Duodenal mucosa (tissue), 2 donors: Measurements from ENCODE around the gene TMEM19.

Experiments
- H3K27ac ChIP-seq: one replicate; pipeline ENCODE4 v1.7.0; 2013; ENCODE audit warnings: low read depth, low read length
- H3K27me3 ChIP-seq, 2 donors: one replicate each; pipeline ENCODE4 v1.7.0; 2013; ENCODE audit warnings: low read length in 2 of 2, control low read depth in 1 of 2; ENCODE audit not compliant: insufficient read depth in 2 of 2, control insufficient read depth in 1 of 2
- H3K36me3 ChIP-seq, 2 donors: one replicate each; pipeline ENCODE4 v1.7.0; 2013; ENCODE audit warnings: low read length in 2 of 2, control low read depth in 1 of 2; ENCODE audit not compliant: insufficient read depth in 2 of 2, control insufficient read depth in 1 of 2
- H3K4me1 ChIP-seq, 2 donors: one replicate each; pipeline ENCODE4 v1.7.0; 2013; ENCODE audit warnings: low read length in 2 of 2, control low read depth in 1 of 2; ENCODE audit not compliant: insufficient read depth in 2 of 2, control insufficient read depth in 1 of 2
- H3K4me3 ChIP-seq, 2 donors: one replicate each; pipeline ENCODE4 v1.7.0; 2013; ENCODE audit warnings: low read length in 2 of 2, low read depth in 1 of 2
- H3K9ac ChIP-seq, 2 donors: one replicate each; pipeline ENCODE4 v1.7.0; 2013; ENCODE audit warnings: low read length in 2 of 2, low read depth in 1 of 2
- H3K9me3 ChIP-seq, 2 donors: one replicate each; pipeline ENCODE4 v1.7.0; 2013; ENCODE audit warnings: low read length in 2 of 2, control low read depth in 1 of 2; ENCODE audit not compliant: control insufficient read depth in 1 of 2

The TMEM19 gene

GRCh38 chr12:71731439-71732356 lies 45.8 kb downstream of the TMEM19 start:
- Histone ChIP-seq H3K9ac (no peak overlapping the region), H3K27me3 (no peaks in the 10 kb centered on the region), H3K4me1 (no peaks in the 10 kb centered on the region), H3K27ac (no peak overlapping the region), H3K9me3 (no peaks in the 10 kb centered on the region), H3K4me3 (no peak overlapping the region), H3K36me3 (no peaks in the 10 kb centered on the region)

DNA sequence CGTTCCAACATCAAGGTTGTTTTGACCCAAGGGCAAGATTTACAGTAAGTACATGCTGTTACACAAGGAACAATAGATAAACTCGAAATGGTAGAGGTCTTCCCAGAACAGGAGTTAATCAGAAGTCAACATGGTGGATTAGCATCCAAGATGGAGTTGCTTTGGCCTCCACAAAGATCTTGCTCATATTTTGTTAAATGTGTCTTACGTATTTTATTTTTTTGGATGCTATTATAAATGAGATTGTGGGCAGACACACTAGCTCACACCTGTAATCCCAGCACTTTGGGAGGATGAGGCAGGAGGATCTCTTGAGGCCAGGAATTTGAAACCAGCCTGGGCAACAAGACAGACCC lies 46.5 kb downstream of the TMEM19 start:
- no peaks in the 10 kb centered on the region for H3K4me1 ChIP-seq
- no peak overlapping the region for H3K27ac ChIP-seq
- H3K36me3 ChIP-seq = no peaks in the 10 kb centered on the region

GRCh38 chr12:71737197-71737596 lies 51.3 kb downstream of the TMEM19 start:
- Histone ChIP-seq H3K4me1 (no peaks in the 10 kb centered on the region), H3K27ac (no peak overlapping the region), H3K9me3 (no peaks in the 10 kb centered on the region), H3K27me3 (no peaks in the 10 kb centered on the region), H3K9ac (no peak overlapping the region), H3K36me3 (no peaks in the 10 kb centered on the region), H3K4me3 (no peak overlapping the region)

More for the DNA sequence above, 46.5 kb downstream of the TMEM19 start:
- Histone ChIP-seq H3K9ac (no peak overlapping the region), H3K27me3 (no peaks in the 10 kb centered on the region), H3K9me3 (no peaks in the 10 kb centered on the region), H3K4me3 (no peak overlapping the region)

DNA sequence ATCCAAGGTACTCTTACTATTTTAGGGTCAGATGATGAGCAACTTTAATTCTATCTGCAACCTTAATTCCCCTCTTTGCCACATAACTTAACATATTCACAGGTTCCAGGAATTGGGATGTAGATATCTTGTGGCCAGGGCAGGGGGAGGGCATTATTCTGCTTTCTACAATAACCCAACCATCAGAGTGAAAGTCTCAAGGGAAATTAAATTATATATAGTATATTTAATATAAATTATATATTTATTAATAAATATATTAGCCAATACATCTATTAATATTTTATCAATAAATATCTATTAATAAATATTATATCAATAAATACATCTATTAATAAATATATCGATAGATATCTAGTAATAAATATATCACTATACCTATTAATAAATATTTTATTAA lies 57.1 kb downstream of the TMEM19 start:
- Histone ChIP-seq H3K27ac (no peak overlapping the region), H3K4me1 (no peaks in the 10 kb centered on the region), H3K27me3 (no peaks in the 10 kb centered on the region), H3K4me3 (no peak overlapping the region), H3K36me3 (no peaks in the 10 kb centered on the region), H3K9ac (no peak overlapping the region), H3K9me3 (no peaks in the 10 kb centered on the region)

DNA sequence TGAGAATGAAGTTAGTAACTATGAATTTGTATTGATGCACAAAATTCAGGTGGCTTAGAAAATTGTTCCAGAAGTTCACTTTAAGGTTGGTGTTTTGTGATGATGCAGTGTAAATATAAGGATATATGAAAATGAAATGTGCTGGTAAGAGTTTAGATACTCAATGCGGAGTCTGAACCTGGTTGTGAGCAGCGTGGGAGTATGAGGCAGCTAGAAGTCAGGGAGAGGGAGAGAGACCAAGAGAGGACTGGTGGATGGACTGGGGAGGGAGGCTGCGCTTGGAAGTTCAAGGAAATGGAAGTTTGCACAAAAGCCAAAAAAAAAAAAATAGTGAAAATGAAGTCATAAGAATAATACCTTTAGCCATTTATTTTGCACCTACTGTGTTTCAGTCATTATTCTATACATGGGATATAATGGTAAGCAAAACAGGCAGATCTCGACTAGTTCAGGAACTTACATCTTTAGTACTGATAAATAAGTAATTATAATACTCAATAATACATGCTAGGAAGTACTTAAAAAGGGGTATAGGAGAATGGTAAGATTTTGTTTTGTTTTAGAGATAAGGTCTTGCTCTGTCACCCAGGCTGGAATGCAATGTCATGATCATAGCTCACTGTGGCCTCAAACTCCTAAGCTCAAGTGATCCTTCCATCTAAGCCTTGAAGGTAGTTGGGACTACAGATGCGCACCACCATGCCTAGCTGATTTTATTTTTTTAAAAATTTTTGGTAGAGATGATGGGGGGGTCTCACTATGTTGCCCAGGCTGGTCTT lies 58.8 kb downstream of the TMEM19 start:
- no peak overlapping the region for H3K9ac ChIP-seq
- H3K36me3 ChIP-seq = no peaks in the 10 kb centered on the region
- no peak overlapping the region for H3K4me3 ChIP-seq
- no peaks in the 10 kb centered on the region for H3K4me1 ChIP-seq
- no peaks in the 10 kb centered on the region for H3K27me3 ChIP-seq
- H3K27ac ChIP-seq = no peak overlapping the region
- no peaks in the 10 kb centered on the region for H3K9me3 ChIP-seq

DNA sequence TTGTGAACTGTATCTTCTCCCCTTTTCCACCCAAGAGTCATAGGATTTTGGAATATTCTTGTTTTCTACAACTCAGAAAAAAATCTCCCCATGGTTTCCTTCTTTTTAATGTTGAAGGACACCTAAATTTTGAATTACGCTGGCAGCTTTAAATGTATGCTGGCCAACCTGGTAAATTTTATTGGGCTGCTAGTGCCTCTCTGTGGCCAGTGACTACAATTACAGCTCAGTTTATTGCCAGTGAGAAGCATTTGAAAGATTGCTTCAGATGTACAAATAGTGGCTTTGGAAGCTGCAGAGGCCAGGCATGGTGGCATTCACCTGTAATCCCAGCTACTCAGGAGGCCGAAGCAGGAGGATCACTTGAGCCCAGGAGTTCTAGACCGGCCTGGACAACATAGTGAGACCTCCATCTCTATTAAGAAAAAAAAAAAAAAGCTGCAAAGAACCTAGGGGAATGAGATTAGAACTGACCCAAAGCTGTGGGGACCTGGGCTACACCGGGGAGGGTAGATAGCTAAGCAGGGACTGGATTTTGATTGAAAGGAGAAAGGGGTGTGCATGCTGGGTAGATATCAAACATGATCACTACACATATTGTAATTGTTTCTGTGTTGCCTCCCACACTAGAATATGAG lies 61.2 kb downstream of the TMEM19 start:
- Histone ChIP-seq H3K9me3 (no peaks in the 10 kb centered on the region), H3K4me1 (no peaks in the 10 kb centered on the region), H3K9ac (no peak overlapping the region), H3K27me3 (peaks cover 0 to 4% of the 10 kb centered on the region in 2 donors), H3K4me3 (no peak overlapping the region), H3K27ac (no peak overlapping the region), H3K36me3 (no peaks in the 10 kb centered on the region)

- Histone ChIP-seq H3K27me3 (peaks cover 0 to 4% of the 10 kb centered on the region in 2 donors), H3K36me3 (no peaks in the 10 kb centered on the region), H3K9me3 (no peaks in the 10 kb centered on the region), H3K27ac (no peak overlapping the region), H3K4me3 (no peak overlapping the region), H3K9ac (no peak overlapping the region), H3K4me1 (no peaks in the 10 kb centered on the region)
These were observed 62.4 kb downstream of the TMEM19 start for GRCh38 chr12:71748081-71748850.

DNA sequence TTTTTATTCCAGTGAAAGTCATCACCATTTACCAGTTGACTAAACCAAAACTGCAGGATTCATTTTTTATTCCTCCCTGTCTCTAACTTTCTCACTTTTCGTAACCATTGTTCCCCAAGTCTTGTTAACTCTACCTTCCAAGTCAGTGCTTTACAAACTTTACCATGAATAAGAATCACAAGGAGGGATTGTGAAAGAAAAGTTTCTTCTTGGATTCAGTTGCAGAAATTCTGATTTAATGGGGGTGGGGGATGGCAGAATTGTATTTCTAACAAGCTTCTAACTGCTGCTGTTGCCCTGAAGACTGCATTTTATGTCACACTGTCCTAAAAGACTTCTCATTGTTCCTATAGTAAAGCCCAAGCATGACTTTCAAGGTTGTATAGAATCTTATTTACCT lies 63.8 kb downstream of the TMEM19 start:
- H3K27ac ChIP-seq = no peak overlapping the region

GRCh38 chr12:71752891-71753290 lies 67.0 kb downstream of the TMEM19 start:
- Histone ChIP-seq H3K36me3 (peaks cover 0 to 4% of the 10 kb centered on the region in 2 donors), H3K9ac (no peak overlapping the region), H3K27me3 (peaks cover 0 to 4% of the 10 kb centered on the region in 2 donors), H3K27ac (no peak overlapping the region), H3K4me3 (no peak overlapping the region), H3K9me3 (no peaks in the 10 kb centered on the region), H3K4me1 (peaks cover 9 to 19% of the 10 kb centered on the region in 2 donors)

More for the DNA sequence above, 63.8 kb downstream of the TMEM19 start:
- peaks cover 0 to 4% of the 10 kb centered on the region in 2 donors for H3K27me3 ChIP-seq
- peaks cover 0 to 4% of the 10 kb centered on the region in 2 donors for H3K4me1 ChIP-seq
- H3K4me3 ChIP-seq = no peak overlapping the region
- H3K9ac ChIP-seq = no peak overlapping the region
- no peaks in the 10 kb centered on the region for H3K36me3 ChIP-seq
- no peaks in the 10 kb centered on the region for H3K9me3 ChIP-seq
